ENCODE measurements around the gene STXBP1. TPM values are rescaled to one million over a fixed set of nuclear protein-coding genes. Genes with fewer than 3 reads are reported as not detected.

The STXBP1 gene
- total RNA-seq, 6 experiments from 2014 or later: 1.8 to 13.5 (median 4.1) TPM

GRCh38 chr9:127606043-127606442, 6.0 kb upstream of the STXBP1 start:
- intact Hi-C loops (cut with DNase I): no loop called here
- H3K4me1 ChIP-seq: peaks cover 0 to 6% (median 0%) of the 10 kb centered on the region in 4 donors
- no peak for DNase-seq
- H3K27me3 ChIP-seq: peaks cover 0 to 4% of the 10 kb centered on the region in 2 donors
- no peak for TF ChIP-seq POLR2A (IDR thresholded peaks at IDR 0.05)
- TF ChIP-seq, protein P1, sequence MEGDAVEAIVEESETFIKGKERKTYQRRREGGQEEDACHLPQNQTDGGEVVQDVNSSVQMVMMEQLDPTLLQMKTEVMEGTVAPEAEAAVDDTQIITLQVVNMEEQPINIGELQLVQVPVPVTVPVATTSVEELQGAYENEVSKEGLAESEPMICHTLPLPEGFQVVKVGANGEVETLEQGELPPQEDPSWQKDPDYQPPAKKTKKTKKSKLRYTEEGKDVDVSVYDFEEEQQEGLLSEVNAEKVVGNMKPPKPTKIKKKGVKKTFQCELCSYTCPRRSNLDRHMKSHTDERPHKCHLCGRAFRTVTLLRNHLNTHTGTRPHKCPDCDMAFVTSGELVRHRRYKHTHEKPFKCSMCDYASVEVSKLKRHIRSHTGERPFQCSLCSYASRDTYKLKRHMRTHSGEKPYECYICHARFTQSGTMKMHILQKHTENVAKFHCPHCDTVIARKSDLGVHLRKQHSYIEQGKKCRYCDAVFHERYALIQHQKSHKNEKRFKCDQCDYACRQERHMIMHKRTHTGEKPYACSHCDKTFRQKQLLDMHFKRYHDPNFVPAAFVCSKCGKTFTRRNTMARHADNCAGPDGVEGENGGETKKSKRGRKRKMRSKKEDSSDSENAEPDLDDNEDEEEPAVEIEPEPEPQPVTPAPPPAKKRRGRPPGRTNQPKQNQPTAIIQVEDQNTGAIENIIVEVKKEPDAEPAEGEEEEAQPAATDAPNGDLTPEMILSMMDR (IDR thresholded peaks at IDR 0.05): no peak
- H3K27ac ChIP-seq: no peak overlapping the region
- no peak overlapping the region for H3K4me3 ChIP-seq
- H3K36me3 ChIP-seq: no peaks in the 10 kb centered on the region
- H3K9me3 ChIP-seq: no peaks in the 10 kb centered on the region
- WGBS (ENCODE audit: insufficient coverage, low coverage, low lambda C conversion rate, missing lambda C conversion rate): 57% methylated on average over 1 of the region's 1 CpG
- ATAC-seq: no peak

- Histone ChIP-seq H3K9me3 (no peaks in the 10 kb centered on the region), H3K27ac (no peak overlapping the region), H3K4me3 (peak overlapping the region in 2 of 3 donors; percentile 20 to 35), H3K27me3 (peaks cover 0 to 4% of the 10 kb centered on the region in 2 donors), H3K4me1 (peaks cover 0 to 11% (median 0%) of the 10 kb centered on the region in 4 donors), H3K36me3 (no peaks in the 10 kb centered on the region)
- WGBS (ENCODE audit: insufficient coverage, low coverage, low lambda C conversion rate, missing lambda C conversion rate): 5% methylated on average over 36 of the region's 55 CpGs
- intact Hi-C loops (cut with DNase I): no loop called here
- DNase-seq (peak; percentile 58 to 67 (median 66)), ATAC-seq (peak; percentile 39 to 63 (median 46))
- no peak for TF ChIP-seq POLR2A (IDR thresholded peaks at IDR 0.05)
- TF ChIP-seq, protein P1 (IDR thresholded peaks at IDR 0.05): no peak
These were observed 3.7 kb upstream of the STXBP1 start for GRCh38 chr9:127608104-127608966.

GRCh38 chr9:127611603-127611898, 526 bp upstream of the STXBP1 start:
- TF ChIP-seq POLR2A (IDR thresholded peaks at IDR 0.05): no peak
- TF ChIP-seq, protein P1 (IDR thresholded peaks at IDR 0.05): no peak
- DNase-seq (no peak), ATAC-seq (no peak)
- Histone ChIP-seq H3K4me3 (peak overlapping the region; percentile 46 to 78 (median 68)), H3K4me1 (peaks cover 0 to 13% (median 0%) of the 10 kb centered on the region in 4 donors), H3K9me3 (no peaks in the 10 kb centered on the region), H3K27me3 (peaks cover 0 to 4% of the 10 kb centered on the region in 2 donors), H3K36me3 (no peaks in the 10 kb centered on the region), H3K27ac (no peak overlapping the region)
- intact Hi-C loops (cut with DNase I): no loop called here
- WGBS (ENCODE audit: insufficient coverage, low coverage, low lambda C conversion rate, missing lambda C conversion rate): 3% methylated on average over 8 of the region's 11 CpGs

DNA sequence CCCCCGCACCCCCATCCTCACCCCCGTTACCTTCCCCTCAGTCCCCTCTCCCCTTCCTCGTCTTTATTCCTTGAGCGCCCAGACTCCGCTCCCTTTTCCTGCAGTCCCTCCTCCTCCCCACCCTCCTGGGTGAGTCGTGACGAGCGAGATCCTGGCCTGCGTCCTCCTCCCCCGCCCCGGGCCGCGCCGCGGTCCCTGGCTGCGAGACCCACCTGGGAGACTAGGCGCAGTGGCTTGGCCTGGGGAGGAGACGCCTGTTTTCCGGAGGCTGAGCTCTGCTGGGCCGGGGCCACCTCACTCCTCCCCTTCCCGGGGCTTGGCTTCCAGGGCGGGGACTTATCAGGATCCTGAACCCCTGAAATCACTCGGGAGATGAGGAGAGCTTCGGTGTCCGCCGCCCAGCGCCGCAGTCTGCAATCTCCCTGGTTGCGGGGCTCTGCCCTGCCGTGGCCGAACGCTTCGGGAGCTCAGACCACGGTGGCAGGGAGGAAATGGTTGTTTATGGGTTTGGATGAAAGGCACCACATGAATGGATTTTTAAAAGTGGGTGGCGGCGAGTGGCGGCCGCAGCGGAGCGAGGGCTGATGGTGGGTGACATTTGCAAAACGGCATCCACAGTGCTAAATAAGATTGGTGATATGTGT, 984 bp downstream of the STXBP1 start:
- no peaks in the 10 kb centered on the region for H3K9me3 ChIP-seq
- peak; percentile 25 to 62 (median 50) for ATAC-seq
- TF ChIP-seq, protein P1 (IDR thresholded peaks at IDR 0.05): no peak
- TF ChIP-seq POLR2A (IDR thresholded peaks at IDR 0.05): peak; percentile 35
- intact Hi-C loops (cut with DNase I): no loop called here
- H3K4me3 ChIP-seq: peak overlapping the region; percentile 23 to 48 (median 33)
- H3K4me1 ChIP-seq: peaks cover 0 to 13% (median 0%) of the 10 kb centered on the region in 4 donors
- no peaks in the 10 kb centered on the region for H3K36me3 ChIP-seq
- 3% methylated on average over 41 of the region's 41 CpGs for WGBS (ENCODE audit: insufficient coverage, low coverage, low lambda C conversion rate, missing lambda C conversion rate)
- DNase-seq: peak; percentile 56 to 70 (median 65)
- peaks cover 0 to 4% of the 10 kb centered on the region in 2 donors for H3K27me3 ChIP-seq
- peak overlapping the region in 2 of 3 donors; percentile 2 to 19 for H3K27ac ChIP-seq

Measured in right lobe of liver (tissue), 6 donors.